K562 (cell line): ENCODE results near the gene MFF. TPM values are rescaled to one million over a fixed set of nuclear protein-coding genes. Genes with fewer than 3 reads are reported as not detected.

Experiments
- ATAC-seq: fragments of 200-7000 bp; cut with Tn5 transposase; 3 replicates; pipeline ENCODE4 v1.9.1; 2020; ENCODE audit warnings: moderate library complexity
- BruUV-seq: library from RNA; stranded (reverse); fragments of 400-500 nt; replicated peaks from 2 replicates; lab custom pipeline; 2021; lab: Mats Ljungman, UMichigan
- CTCF ChIA-PET: fragments of 300-600 bp; formaldehyde crosslinking; extraction: SDS; loops from one replicate; lab custom pipeline; 2021; ENCODE audit warnings: low intra/inter-chr PET ratio; lab: Yijun Ruan, JAX
- POLR2A ChIA-PET: fragments of 300-600, 350-650 bp; sonication (Branson Sonifier 250); formaldehyde crosslinking; extraction: SDS; loops from one replicate; lab custom pipeline; 2021; ENCODE audit warnings: antibody characterized with exemption, inconsistent platforms; lab: Yijun Ruan, JAX
- DNase-seq, 4 experiments: peaks; one replicate each; pipeline versions ENCODE4 v3.0.0 to v3.0.0-alpha.2; 2011 to 2018; ENCODE audit warnings: low spot score in 3 of 4, mixed read lengths in 3 of 4; ENCODE audit errors: extremely low read depth in 1 of 4
- FAIRE-seq: peaks from 2 replicates; lab custom pipeline; 2011; peaks lifted over from hg19 to GRCh38; lab: Jason Lieb, UNC
- H2AFZ ChIP-seq: 2 replicates; pipeline ENCODE4 v1.6.0; 2011; ENCODE audit warnings: low read depth, low read length, control low read depth, inconsistent platforms
- H3K27ac ChIP-seq: fragments of 200-600 bp; 3 replicates; pipeline ENCODE4 v1.8.0; 2011; ENCODE audit warnings: low read depth, mild to moderate bottlenecking, control low read depth, inconsistent platforms, low read length, moderate library complexity, mixed read lengths; ENCODE audit errors: extremely low read depth
- H3K27me3 ChIP-seq, 2 experiments: fragments of 300-600 bp in 1 of 2; 2 replicates in 1 of 2; 3 replicates in 1 of 2; pipeline versions ENCODE4 v1.6.0 to v1.8.0; 2011; ENCODE audit warnings: inconsistent platforms in 2 of 2, low read length in 2 of 2, mild to moderate bottlenecking in 1 of 2, mixed read lengths in 1 of 2, moderate library complexity in 1 of 2; ENCODE audit not compliant: control insufficient read depth in 2 of 2, insufficient read depth in 2 of 2
- H3K36me3 ChIP-seq: fragments of 300-600 bp; 3 replicates; pipeline ENCODE4 v1.8.0; 2011; ENCODE audit warnings: mild to moderate bottlenecking, low read length, inconsistent platforms; ENCODE audit not compliant: control insufficient read depth, insufficient read depth
- H3K4me1 ChIP-seq, 2 experiments: fragments of 200-600 bp in 1 of 2; replicated peaks in 1 of 2; 2 replicates in 1 of 2; 3 replicates in 1 of 2; pipeline versions ENCODE4 v1.5.1 to v1.8.0; 2011; ENCODE audit warnings: inconsistent platforms in 2 of 2, low read length in 2 of 2, mild to moderate bottlenecking in 1 of 2, mixed read lengths in 1 of 2, moderate library complexity in 1 of 2; ENCODE audit not compliant: control insufficient read depth in 2 of 2, insufficient read depth in 2 of 2
- H3K4me2 ChIP-seq: 2 replicates; pipeline ENCODE4 v1.6.1; 2011; ENCODE audit warnings: low read length, control low read depth, inconsistent platforms, mixed read lengths; ENCODE audit not compliant: insufficient read depth
- H3K4me3 ChIP-seq: fragments of 200-600 bp; sonication (generic), shearing (Covaris generic); 2 replicates; pipeline ENCODE4 v1.5.1; 2016; ENCODE audit warnings: control low read depth, inconsistent platforms
- H3K79me2 ChIP-seq: fragments of 200-600 bp; 3 replicates; pipeline ENCODE4 v1.8.0; 2011; ENCODE audit warnings: low read length, inconsistent platforms; ENCODE audit not compliant: control insufficient read depth, insufficient read depth
- H3K9ac ChIP-seq, 2 experiments: 2 replicates each; pipeline versions ENCODE4 v1.6.0 to v1.6.1; 2011; ENCODE audit warnings: low read depth in 2 of 2, low read length in 2 of 2, control low read depth in 1 of 2, inconsistent platforms in 1 of 2, mild to moderate bottlenecking in 1 of 2, mixed read lengths in 1 of 2; ENCODE audit not compliant: insufficient read depth in 1 of 2
- H3K9me1 ChIP-seq: one replicate; pipeline ENCODE4 v1.6.0; 2011; ENCODE audit warnings: inconsistent platforms, mild to moderate bottlenecking, low read length, moderate library complexity; ENCODE audit not compliant: control insufficient read depth, insufficient read depth
- H3K9me3 ChIP-seq: replicated peaks from 2 replicates; pipeline ENCODE4 v1.5.1; 2011; ENCODE audit warnings: low read depth, low read length, inconsistent platforms; ENCODE audit not compliant: control insufficient read depth, insufficient read depth
- H4K20me1 ChIP-seq: replicated peaks from 2 replicates; pipeline ENCODE4 v1.6.1; 2011; ENCODE audit warnings: low read length, inconsistent platforms, mixed read lengths; ENCODE audit not compliant: control insufficient read depth, insufficient read depth
- ETV5 ChIP-seq: sonication (generic); formaldehyde crosslinking; IDR thresholded peaks from 2 replicates; pipeline ENCODE4 v1.4.0; 2020; ENCODE audit warnings: low read depth, mild to moderate bottlenecking, missing genetic modification reagents
- GATAD2A ChIP-seq: fragments of 450-650 bp; IDR thresholded peaks from 2 replicates; pipeline ENCODE4 v1.6.1; 2017
- HDAC6 ChIP-seq: IDR thresholded peaks from 2 replicates; pipeline ENCODE4 v1.6.1; 2012; ENCODE audit warnings: low read depth, mild to moderate bottlenecking, control low read depth, inconsistent platforms, low read length, moderate library complexity
- HDAC8 ChIP-seq: fragments of 450-650 bp; IDR thresholded peaks from 2 replicates; pipeline ENCODE4 v1.6.1; 2016; ENCODE audit warnings: mild to moderate bottlenecking, missing genetic modification characterization, moderate library complexity, missing compliant biosample characterization
- HNRNPL ChIP-seq: fragments of 200-400 bp; formaldehyde crosslinking; IDR thresholded peaks from 2 replicates; pipeline ENCODE4 v1.6.1; 2017; ENCODE audit warnings: low read depth, mild to moderate bottlenecking, low read length
- HNRNPUL1 ChIP-seq: fragments of 200-400 bp; formaldehyde crosslinking; IDR thresholded peaks from 2 replicates; pipeline ENCODE4 v1.6.1; 2017; ENCODE audit warnings: low read length
- IRF1 ChIP-seq: sonication (generic); formaldehyde crosslinking; IDR thresholded peaks from 2 replicates; pipeline ENCODE4 v1.8.0; 2022; ENCODE audit warnings: missing genetic modification reagents, mild to moderate bottlenecking, borderline replicate concordance
- JUNB ChIP-seq: fragments of 450-650 bp; formaldehyde crosslinking; conservative IDR thresholded peaks from 2 replicates; pipeline ENCODE4 v1.4.0; 2020; ENCODE audit warnings: mild to moderate bottlenecking
- NCOA4 ChIP-seq: fragments of 450-650 bp; IDR thresholded peaks from 2 replicates; pipeline ENCODE4 v1.6.1; 2018; ENCODE audit warnings: mild to moderate bottlenecking; ENCODE audit not compliant: partially characterized antibody
- NR2C1 ChIP-seq, 2 experiments: fragments of 450-650 bp; IDR thresholded peaks; 2 replicates each; pipeline ENCODE4 v1.6.1; 2017; ENCODE audit warnings: mild to moderate bottlenecking in 2 of 2, antibody characterized with exemption in 1 of 2, inconsistent platforms in 1 of 2, missing compliant biosample characterization in 1 of 2, missing genetic modification characterization in 1 of 2
- NRF1 ChIP-seq, 2 experiments: fragments of 450-650 bp; IDR thresholded peaks in 1 of 2; conservative IDR thresholded peaks in 1 of 2; 2 replicates each; pipeline ENCODE4 v1.6.1; 2014; ENCODE audit warnings: mild to moderate bottlenecking in 2 of 2
- PTRF ChIP-seq: fragments of 450-650 bp; IDR thresholded peaks from 2 replicates; pipeline ENCODE4 v1.6.1; 2016; ENCODE audit warnings: mild to moderate bottlenecking, missing genetic modification characterization, missing compliant biosample characterization
- ZNF354B ChIP-seq: fragments of 250-450 bp; sonication (Bioruptor Pico); IDR thresholded peaks from 2 replicates; pipeline ENCODE4 v1.4.0; 2020
- WGBS: fragments of 100-300 bp; shearing (Covaris generic); methylation state at CpG from one replicate; pipeline ENCODE4 v1.1.6; 2016; ENCODE audit warnings: low coverage, mixed read lengths; ENCODE audit not compliant: insufficient coverage; ENCODE audit errors: missing lambda C conversion rate; 5-methylcytosine and 5-hydroxymethylcytosine counted together
- in situ Hi-C: fragments of 300-500 bp; cut with MboI; formaldehyde crosslinking; loops from 4 replicates; pipeline ENCODE4 v1.15.0; 2018; ENCODE audit warnings: inconsistent platforms, mixed read lengths
- intact Hi-C: fragments of 100-400 bp; cut with micrococcal nuclease; formaldehyde crosslinking; loops from 2 replicates; pipeline ENCODE4 v1.14.2; 2022
- polyA plus RNA-seq, 8 experiments: library from polyadenylated mRNA; depleted of rRNA in 4 of 8; stranded (reverse) in 5 of 8; unstranded in 3 of 8; fragments of >200 nt; fragmentation: Nextera tagmentation in 2 of 8; fragmentation: Illumina TruSeq in 1 of 8; extraction: Ambion mirVana in 2 of 8; extraction: Trizol in 1 of 8; gene quantifications; 2 replicates each; pipeline versions ENCODE4 v1.2.1 to v1.2.3, GENCODE V29; 2011 to 2014; ENCODE audit warnings: inconsistent platforms in 1 of 8, missing spikeins in 1 of 8
- total RNA-seq, 7 experiments: library from RNA; depleted of rRNA in 6 of 7; stranded (reverse); fragments of >200 nt in 6 of 7; fragmentation: Illumina TruSeq in 2 of 7; extraction: Trizol in 2 of 7; gene quantifications; 2 replicates each; pipeline versions ENCODE4 v1.2.1 to v1.2.3, GENCODE V29; 2011 to 2021; ENCODE audit warnings: low replicate concordance in 1 of 7

The MFF gene
- total and polyA plus RNA-seq, 9 of the 15 experiments (the other 6 are each of a cell fraction or from before 2014, with no cell fraction given) = 9.4 to 75.4 (median 55.7) TPM

- intact Hi-C loops (no loop called here), in situ Hi-C loops (no loop called here)
- Histone ChIP-seq H3K27ac (no peak overlapping the region), H3K9me1 (no peaks in the 10 kb centered on the region), H2AFZ (no peak overlapping the region), H3K9me3 (no peaks in the 10 kb centered on the region), H3K27me3 (peaks cover 0 to 5% of the 10 kb centered on the region in 2 experiments; a peak in 1 of 5 replicates), H3K4me1 (peaks cover 0 to 7% of the 10 kb centered on the region in 2 experiments; a peak in 2 of 5 replicates), H3K79me2 (no peaks in the 10 kb centered on the region), H3K9ac (no peak overlapping the region), H4K20me1 (no peaks in the 10 kb centered on the region), H3K36me3 (no peaks in the 10 kb centered on the region), H3K4me3 (no peak overlapping the region), H3K4me2 (no peak overlapping the region)
- ATAC-seq (no peak), DNase-seq (no peak), FAIRE-seq (no peak)
- no TSS peak for BruUV-seq
- ChIA-PET POLR2A (no interaction called here), CTCF (no interaction called here)
- 14% methylated on average over 3 of the region's 3 CpGs for WGBS
- TF ChIP-seq ZNF354B (CRISPR knock-in tag) (no peak), JUNB (CRISPR knock-in tag) (no peak), HNRNPL (no peak), IRF1 (CRISPR knock-in tag) (no peak), GATAD2A (no peak), ETV5 (CRISPR knock-in tag) (no peak), HNRNPUL1 (no peak), NR2C1 (IDR thresholded peaks at IDR 0.05) (no peak), NR2C1 (tag; IDR thresholded peaks at IDR 0.05) (no peak), NCOA4 (no peak), NRF1 (conservative IDR thresholded peaks at IDR 0.05 in 1 of 2, IDR thresholded peaks at IDR 0.05 in 1 of 2) (no peak), HDAC6 (no peak), PTRF (tag) (no peak), HDAC8 (no peak)
Observed at GRCh38 chr2:227389231-227389630, 64.2 kb downstream of the MFF start.
